Psoas muscle (tissue), 8 donors: Measurements from ENCODE around the gene DNAJC15. TPM values are rescaled to one million over a fixed set of nuclear protein-coding genes. Genes with fewer than 3 reads are reported as not detected.

Experiments
- ATAC-seq, 4 donors: fragments of 200-7000 bp; cut with Tn5 transposase; one replicate each; pipeline ENCODE4 v1.9.1; 2020; ENCODE audit warnings: moderate library complexity in 3 of 4, mild to moderate bottlenecking in 2 of 4
- DNase-seq, 2 donors: peaks; one replicate each; pipeline ENCODE4 v3.0.0-alpha.2; 2020
- H3K27ac ChIP-seq: fragments of 200-600 bp; one replicate; pipeline ENCODE4 v1.8.0; 2022
- H3K27me3 ChIP-seq, 3 donors: fragments of 200-600 bp in 1 of 3; one replicate each; pipeline versions ENCODE4 v1.6.1 to v1.8.0; 2013 to 2022; ENCODE audit warnings: low read length in 2 of 3, mild to moderate bottlenecking in 2 of 3, moderate library complexity in 1 of 3; ENCODE audit not compliant: insufficient read depth in 3 of 3
- H3K36me3 ChIP-seq, 2 donors: fragments of 200-600 bp in 1 of 2; one replicate each; pipeline versions ENCODE4 v1.6.1 to v1.8.0; 2013 to 2022; ENCODE audit warnings: low read depth in 1 of 2, mild to moderate bottlenecking in 1 of 2, moderate library complexity in 1 of 2; ENCODE audit not compliant: insufficient read depth in 1 of 2
- H3K4me1 ChIP-seq: fragments of 200-600 bp; one replicate; pipeline ENCODE4 v1.8.0; 2022
- H3K4me3 ChIP-seq: fragments of 200-600 bp; one replicate; pipeline ENCODE4 v1.8.0; 2022; ENCODE audit warnings: mild to moderate bottlenecking
- H3K9me3 ChIP-seq: fragments of 200-600 bp; one replicate; pipeline ENCODE4 v1.8.0; 2022
- WGBS, 3 donors: extraction: QIAGEN DNeasy Blood & Tissue Kit; methylation state at CpG; one replicate each; pipeline versions ENCODE4 v1.1.6 to v1.1.7; 2013; 5-methylcytosine and 5-hydroxymethylcytosine counted together
- intact Hi-C, 2 donors: fragments of 100-400 bp; cut with DNase I; formaldehyde crosslinking; loops; one replicate each; pipeline versions ENCODE4 v1.11.0 to v1.14.2; 2022
- polyA plus RNA-seq, 3 donors: library from polyadenylated mRNA; stranded (reverse); fragments of 200-250 nt; gene quantifications; one replicate each; pipeline ENCODE4 v1.2.3, GENCODE V29; 2013
- total RNA-seq, 4 donors: library from RNA; stranded (reverse); fragmentation: NEBNext Ultra II Directional in 2 of 4; extraction: Animal tissue kit (Norgen Biotek cat#: 25700) in 2 of 4; gene quantifications; one replicate each; pipeline versions ENCODE4 v1.2.1 to v1.2.4, GENCODE V29; 2021 to 2023
- TF ChIP-seq, protein P1 (sequence below): fragments of 200-600 bp; IDR thresholded peaks from one replicate; pipeline ENCODE4 v1.8.0; 2022; ENCODE audit warnings: antibody characterized with exemption
- donor health status: healthy with polysubstance abuse.
- donor health status: DM: no; HTN: no; CAD: no; lungs with moderate emphysema.
- donor health status: Bipolar disorder and iron deficiency.
- donor health status: healthy.
- donor health status: DM: yes; HTN: yes; CAD: no.
- donor health status: DM: no; HTN: no; CAD: no.
- donor health status: DM: no; HTN: no; CAD: no.
- donor health status: DM: yes; HTN: yes; CAD: no.

DNAJC15 gene
- total and polyA plus RNA-seq, 7 donors = 9.4 to 22.4 (median 13.6) TPM

DNA sequence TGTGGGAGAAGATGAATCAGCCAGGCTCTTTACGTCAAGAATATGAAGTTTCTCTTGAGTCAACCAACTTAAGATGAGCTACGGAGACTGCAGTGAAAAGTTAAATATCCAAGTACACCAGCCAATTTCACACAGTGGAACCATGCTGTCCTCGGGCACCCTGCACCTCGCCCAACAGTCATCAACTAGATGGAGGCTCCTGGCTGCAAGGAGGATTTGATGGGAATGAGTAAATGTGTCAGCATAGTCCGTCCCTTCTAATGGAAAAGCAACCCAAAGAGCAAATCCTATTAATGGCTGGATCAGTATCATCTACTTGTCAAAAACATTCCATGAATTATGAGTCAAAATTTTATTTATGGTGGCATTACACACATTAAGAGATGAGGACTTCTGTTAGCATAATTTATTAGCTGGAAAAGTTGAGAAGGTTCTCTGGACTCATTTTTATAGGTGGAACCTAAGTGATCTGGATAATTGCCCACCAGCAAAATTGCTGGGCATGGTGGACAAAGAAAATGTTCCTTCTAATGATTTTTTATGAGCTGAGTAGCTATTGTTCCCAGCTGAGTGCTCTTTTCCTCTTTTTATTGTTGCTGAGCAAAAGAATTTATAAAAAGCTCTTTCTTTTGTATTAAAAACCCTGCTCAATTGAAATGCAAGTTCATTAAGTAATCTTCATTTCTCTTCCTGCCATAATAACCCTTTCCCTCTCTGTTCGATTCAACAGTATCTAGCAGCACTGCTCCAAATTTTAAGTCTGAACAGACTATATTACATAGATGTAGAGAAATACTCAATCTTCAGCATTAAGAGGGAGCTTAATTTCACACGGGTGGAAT is 88.4 kb downstream of the DNAJC15 start:
- TF ChIP-seq, protein P1, sequence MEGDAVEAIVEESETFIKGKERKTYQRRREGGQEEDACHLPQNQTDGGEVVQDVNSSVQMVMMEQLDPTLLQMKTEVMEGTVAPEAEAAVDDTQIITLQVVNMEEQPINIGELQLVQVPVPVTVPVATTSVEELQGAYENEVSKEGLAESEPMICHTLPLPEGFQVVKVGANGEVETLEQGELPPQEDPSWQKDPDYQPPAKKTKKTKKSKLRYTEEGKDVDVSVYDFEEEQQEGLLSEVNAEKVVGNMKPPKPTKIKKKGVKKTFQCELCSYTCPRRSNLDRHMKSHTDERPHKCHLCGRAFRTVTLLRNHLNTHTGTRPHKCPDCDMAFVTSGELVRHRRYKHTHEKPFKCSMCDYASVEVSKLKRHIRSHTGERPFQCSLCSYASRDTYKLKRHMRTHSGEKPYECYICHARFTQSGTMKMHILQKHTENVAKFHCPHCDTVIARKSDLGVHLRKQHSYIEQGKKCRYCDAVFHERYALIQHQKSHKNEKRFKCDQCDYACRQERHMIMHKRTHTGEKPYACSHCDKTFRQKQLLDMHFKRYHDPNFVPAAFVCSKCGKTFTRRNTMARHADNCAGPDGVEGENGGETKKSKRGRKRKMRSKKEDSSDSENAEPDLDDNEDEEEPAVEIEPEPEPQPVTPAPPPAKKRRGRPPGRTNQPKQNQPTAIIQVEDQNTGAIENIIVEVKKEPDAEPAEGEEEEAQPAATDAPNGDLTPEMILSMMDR = no peak
- Histone ChIP-seq H3K4me3 (no peak overlapping the region), H3K27me3 (no peaks in the 10 kb centered on the region), H3K4me1 (no peaks in the 10 kb centered on the region), H3K9me3 (no peaks in the 10 kb centered on the region), H3K27ac (no peak overlapping the region), H3K36me3 (no peaks in the 10 kb centered on the region)
- intact Hi-C loops = no loop called here
- no peak for DNase-seq
- ATAC-seq = no peak
- WGBS, 3 donors = 64 to 70% (median 66%) methylated on average over 7 of the region's 7 CpGs

DNA sequence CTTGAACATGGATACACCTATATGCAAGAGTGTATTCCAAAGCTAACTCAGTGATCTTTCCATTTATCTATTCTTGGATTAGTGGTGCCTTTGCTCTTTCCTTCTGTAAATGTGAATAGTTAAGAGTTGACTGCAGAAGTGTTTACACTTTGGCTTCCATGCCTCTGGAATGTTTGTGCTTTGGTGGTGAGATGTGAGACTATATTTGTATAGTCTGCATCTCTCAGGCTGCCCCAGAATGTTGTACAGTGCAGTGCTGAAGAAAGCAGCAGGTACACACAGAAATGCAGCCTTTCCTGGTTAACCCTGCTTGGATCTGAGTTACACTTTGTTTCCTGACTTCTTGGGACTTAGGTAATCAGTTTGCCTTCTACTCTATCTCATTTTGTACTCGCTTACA is 90.2 kb downstream of the DNAJC15 start:
- TF ChIP-seq, protein P1 = no peak
- Histone ChIP-seq H3K36me3 (no peaks in the 10 kb centered on the region), H3K27me3 (no peaks in the 10 kb centered on the region), H3K4me1 (no peaks in the 10 kb centered on the region), H3K27ac (no peak overlapping the region), H3K4me3 (no peak overlapping the region), H3K9me3 (no peaks in the 10 kb centered on the region)
- WGBS, 3 donors = 94 to 99% (median 95%) methylated on average over 1 of the region's 1 CpG
- intact Hi-C loops = no loop called here
- DNase-seq = no peak
- ATAC-seq = no peak

DNA sequence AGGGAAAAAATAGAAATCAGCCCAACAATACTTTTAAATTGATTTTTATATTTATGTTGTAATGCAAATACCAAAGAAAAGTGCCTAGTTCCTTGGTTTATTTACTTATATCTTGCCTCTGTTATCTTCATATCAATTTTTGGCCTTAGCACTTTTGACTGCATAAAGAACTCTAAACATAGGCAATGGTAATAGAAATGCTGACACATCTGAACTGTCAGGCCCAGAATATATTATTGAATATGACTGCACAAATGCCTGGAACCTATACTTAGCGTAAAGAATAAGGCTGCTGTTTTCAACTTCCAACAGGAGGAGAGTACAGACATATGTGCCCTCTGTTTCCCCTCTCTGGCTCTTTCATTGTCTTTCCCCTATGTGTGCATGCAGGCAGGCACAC is 91.1 kb downstream of the DNAJC15 start:
- Histone ChIP-seq H3K9me3 (no peaks in the 10 kb centered on the region), H3K36me3 (no peaks in the 10 kb centered on the region), H3K4me1 (no peaks in the 10 kb centered on the region), H3K4me3 (no peak overlapping the region), H3K27me3 (peaks cover 0 to 4% (median 0%) of the 10 kb centered on the region in 3 donors), H3K27ac (no peak overlapping the region)
- ATAC-seq (no peak), DNase-seq (no peak)
- TF ChIP-seq, protein P1 = no peak
- WGBS, 3 donors = 93 to 100% (median 95%) methylated on average over 1 of the region's 1 CpG
- intact Hi-C loops = no loop called here

DNA sequence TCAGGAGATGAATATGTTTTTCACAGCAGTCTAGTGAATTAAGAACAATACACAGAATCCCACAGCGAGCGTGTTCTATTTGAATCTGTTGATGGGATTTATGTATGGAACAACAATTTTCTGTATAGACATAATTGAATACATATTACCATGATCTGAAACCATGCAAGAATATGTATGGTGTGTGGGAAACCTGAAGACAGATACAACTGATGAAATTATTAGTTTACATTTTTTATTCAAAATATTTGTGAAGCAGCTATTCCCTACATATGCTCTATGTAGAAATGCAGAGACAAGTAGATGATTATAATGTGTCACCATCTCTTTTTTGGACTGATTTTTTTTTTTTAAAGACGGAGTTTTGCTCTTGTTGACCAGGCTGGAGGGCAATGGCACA is 91.8 kb downstream of the DNAJC15 start:
- Histone ChIP-seq H3K27me3 (peaks cover 0 to 4% (median 0%) of the 10 kb centered on the region in 3 donors), H3K4me3 (no peak overlapping the region), H3K36me3 (no peaks in the 10 kb centered on the region), H3K9me3 (no peaks in the 10 kb centered on the region), H3K4me1 (no peaks in the 10 kb centered on the region), H3K27ac (no peak overlapping the region)
- WGBS, 3 donors = 86 to 92% (median 89%) methylated on average over 3 of the region's 3 CpGs
- TF ChIP-seq, protein P1 = no peak
- DNase-seq (no peak), ATAC-seq (no peak)
- intact Hi-C loops = no loop called here
